ELF-1 (cell line): Measurements from ENCODE around the gene EPM2AIP1.
"Not testable (repeated sequence)": the region's sequence is repeated elsewhere in the genome, so short reads cannot be mapped to it uniquely, and the experiment has no call there.

Experiments used
- DNase-seq: peaks from one replicate; pipeline ENCODE4 v3.0.0-alpha.2; 2016; ENCODE audit warnings: low read depth, low spot score

EPM2AIP1 gene

GRCh38 chr3:36992806-36993325 lies at the start of gene EPM2AIP1:
Gene EPM2AIP1 (minus strand): TSS chr3:36993131. CDS start chr3:36993077, 54 bp downstream.
- DNase-seq = no peak

DNA sequence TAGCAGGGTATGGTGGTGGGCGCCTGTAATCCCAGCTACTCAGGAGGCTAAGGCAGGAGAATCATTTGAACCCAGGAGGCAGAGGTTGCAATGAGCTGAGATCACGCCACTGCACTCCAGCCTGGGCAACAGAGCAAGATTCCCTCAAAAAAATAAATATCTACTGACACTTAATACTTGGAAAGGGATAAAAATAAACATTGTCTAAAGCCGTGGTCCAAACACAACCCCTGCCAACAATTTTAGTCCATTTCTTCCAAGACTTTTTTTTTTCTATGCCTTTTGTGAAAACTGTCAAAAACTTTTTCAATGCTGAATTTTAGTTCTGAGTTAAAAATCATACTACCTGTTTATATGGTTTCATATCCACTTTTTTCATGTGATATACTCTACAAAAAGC lies 49.8 kb upstream of the EPM2AIP1 start:
- not testable (repeated sequence) for DNase-seq

DNA sequence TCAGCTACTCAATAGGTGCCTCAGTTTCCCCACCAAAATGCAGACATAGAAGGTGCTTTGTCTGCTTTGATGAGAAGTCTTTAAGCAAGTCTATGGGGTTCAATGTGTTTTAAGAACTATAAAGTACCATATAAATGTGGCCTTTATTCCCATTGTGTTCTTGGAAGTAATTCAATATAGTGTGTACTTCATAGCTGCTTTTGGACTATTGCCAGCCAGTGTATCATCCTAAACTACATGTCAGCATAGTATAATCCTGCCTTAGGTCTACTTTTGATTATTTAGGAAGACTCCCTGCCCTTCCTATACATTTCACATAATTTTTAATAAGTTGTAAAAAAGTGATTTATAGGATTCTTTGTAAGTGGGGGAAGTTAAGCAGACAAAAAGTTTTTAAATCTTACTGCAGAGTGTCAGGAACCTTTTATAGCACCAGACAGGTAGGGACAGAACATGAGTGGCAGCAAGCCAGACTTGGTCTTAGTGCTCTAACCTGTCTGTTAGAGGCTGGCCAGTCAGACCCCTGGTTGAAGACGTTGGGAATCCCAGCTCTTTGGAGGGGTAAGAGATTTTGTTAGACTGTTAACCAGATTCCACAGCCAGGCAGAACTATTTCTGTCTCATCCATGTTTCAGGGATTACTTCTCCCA lies 48.7 kb upstream of the EPM2AIP1 start:
- DNase-seq = no peak

DNA sequence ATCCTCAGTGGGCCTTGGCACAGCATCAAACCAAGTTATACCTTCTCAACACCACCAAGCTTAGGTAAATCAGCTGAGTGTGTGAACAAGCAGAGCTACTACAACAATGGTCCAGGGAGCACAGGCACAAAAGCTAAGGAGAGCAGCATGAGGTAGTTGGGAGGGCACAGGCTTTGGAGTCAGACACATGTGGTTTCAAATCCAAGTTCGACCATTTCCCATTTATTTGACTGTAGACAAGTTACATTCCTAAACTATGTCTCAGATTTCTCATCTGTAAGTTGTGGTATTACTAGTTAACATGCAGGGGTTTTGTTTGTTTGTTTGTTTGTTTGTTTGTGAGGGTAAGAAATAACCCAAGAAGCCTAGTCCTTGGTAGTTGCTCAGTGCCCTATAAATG lies 47.3 kb upstream of the EPM2AIP1 start:
- DNase-seq = no peak

DNA sequence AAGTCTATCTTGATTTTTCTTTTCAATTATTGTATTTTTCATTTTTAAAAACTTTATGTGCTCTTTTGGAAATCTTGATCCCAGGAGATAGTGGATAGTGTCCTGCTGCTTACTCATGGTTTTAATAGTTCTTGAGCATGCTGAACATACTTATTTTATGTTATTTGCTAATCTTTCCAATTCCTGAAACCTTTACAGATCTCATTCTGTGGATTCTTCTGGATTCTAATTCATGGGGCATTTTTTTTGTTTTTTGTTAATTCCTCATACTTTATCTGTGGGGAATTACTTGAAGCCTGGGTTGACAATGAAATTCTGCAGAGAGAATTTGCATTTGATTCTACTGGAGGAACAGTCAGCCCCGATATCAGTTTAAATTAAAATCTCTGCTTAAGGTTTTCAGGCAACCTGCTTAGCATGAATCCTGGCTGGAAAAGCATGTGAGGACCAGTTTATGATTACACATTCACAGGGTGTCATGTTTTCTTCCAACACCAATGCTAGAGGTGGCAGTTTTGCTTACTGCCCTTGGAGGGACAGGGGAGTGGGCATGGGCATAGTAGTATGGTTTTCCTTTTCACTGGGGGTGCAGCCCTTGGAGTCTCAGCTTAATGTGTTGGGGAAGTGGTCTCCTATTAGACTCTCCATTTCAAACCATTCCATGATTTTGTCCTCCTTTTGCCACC lies 46.4 kb upstream of the EPM2AIP1 start:
- DNase-seq = no peak

GRCh38 chr3:37037352-37037751 lies 44.4 kb upstream of the EPM2AIP1 start:
- DNase-seq = no peak

- no peak for DNase-seq
These were observed 40.0 kb upstream of the EPM2AIP1 start for GRCh38 chr3:37032961-37033360.

- no peak for DNase-seq
These were observed 38.3 kb upstream of the EPM2AIP1 start for GRCh38 chr3:37031096-37031682.

DNA sequence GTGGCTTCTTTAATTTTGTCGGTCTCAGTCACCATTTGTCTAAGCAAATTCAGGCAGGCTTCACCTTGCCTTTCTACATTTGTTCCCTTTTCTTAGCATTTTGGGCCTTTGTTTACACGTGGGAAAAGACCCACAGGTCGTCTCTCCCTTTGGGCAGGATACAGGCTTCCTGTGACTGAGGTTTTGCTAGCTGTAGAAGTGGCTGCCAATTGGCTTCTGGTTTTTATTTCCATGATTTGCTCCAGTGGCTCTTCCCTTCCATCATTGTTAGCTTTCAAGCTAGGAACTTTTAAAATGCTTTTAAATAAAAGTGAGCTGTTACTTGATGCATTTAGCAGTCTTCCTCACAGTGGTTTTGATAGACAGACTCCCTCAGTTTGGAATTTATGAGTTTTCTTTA lies 37.7 kb upstream of the EPM2AIP1 start:
- DNase-seq = no peak

GRCh38 chr3:37029516-37030163 lies 36.7 kb upstream of the EPM2AIP1 start:
- DNase-seq = no peak

DNA sequence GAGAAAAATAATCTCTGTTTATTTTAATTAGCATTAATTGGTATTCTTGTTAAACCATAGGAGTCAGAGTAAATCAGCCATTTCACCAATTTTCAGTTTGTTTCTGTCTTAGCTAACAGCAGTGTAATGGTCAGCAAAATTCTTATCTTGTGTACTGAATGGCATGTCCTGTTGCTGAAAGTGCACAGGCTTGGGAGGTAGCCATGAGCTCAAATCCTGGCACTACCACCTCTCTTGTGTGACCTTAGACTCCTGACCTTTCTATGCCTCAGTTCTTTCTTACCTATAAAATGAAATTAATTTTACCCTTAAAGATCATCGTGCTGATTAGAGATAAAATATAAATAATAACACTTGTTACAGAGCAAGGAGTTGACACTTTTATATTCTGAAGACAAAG lies 36.2 kb upstream of the EPM2AIP1 start:
- DNase-seq = no peak

GRCh38 chr3:37028329-37028728 lies 35.4 kb upstream of the EPM2AIP1 start:
- DNase-seq = no peak

DNA sequence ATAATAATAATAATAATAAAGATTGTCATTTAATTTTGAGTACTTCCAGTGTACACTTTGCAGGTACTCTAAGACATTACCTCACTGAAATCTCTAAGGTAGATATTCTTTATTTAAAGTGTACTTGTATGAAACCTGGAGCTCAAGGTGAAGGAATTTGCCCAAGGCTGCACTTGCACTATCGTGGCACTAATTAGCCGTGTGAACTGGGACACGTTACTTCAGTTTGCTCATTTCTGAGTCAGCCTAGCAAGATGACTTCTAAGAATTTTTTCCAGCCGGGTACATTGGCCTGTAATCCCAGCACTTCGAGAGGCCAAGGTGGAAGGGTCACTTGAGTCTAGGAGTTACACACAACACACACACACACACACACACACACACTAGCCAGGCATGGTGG lies 33.9 kb upstream of the EPM2AIP1 start:
- no peak for DNase-seq

GRCh38 chr3:37025561-37026335 lies 32.8 kb upstream of the EPM2AIP1 start:
- no peak for DNase-seq

DNA sequence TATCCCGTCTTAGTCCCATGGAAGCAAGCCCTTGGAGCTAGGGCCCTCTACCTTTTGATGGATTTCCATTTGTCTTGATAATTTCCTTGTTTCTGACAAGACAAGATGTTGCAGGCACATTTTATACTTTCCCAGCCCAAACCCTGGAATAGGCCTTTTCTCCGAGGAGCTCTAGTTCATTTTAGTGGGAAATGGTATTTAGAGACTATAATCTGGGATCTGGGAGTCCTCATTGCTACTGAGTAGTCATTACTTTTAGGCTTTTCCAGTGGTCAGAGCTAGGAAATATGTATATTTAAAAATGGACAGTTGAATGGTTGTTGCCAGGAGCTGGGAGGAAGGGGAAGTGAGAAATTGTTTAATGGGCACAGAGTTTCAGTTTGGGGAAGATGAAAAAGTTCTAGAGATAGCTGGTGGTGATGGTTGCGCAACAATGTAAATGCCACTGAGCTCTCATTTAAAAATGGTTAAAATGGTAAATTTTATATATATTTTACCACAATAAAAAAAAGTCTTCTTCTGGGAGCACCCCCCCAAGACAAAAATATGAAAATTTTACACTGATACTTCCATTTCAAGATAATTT lies 32.0 kb upstream of the EPM2AIP1 start:
- DNase-seq = no peak

- no peak for DNase-seq
These were observed 31.2 kb upstream of the EPM2AIP1 start for GRCh38 chr3:37024092-37024491.

- no peak for DNase-seq
These were observed 24.8 kb upstream of the EPM2AIP1 start for GRCh38 chr3:37017683-37018082.

DNA sequence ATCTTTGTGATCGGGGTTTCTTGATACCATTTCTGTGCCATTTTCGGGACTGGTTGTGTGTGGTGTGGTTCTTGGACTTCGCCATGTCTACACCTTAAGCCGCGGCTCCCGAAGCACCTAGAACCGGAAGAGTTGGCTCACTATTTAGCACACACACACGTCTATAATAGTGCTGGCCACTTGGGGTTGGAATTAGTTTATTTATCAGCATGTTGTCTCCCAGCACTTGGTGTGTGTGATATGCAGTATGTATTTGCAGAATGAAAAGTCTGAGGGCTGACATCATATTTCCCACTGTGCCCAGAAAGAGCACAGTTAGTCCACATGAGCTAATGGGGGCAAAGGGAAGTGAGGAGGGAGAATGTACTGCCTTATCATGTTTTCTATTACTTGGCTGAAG lies 24.0 kb upstream of the EPM2AIP1 start:
- DNase-seq = no peak

DNA sequence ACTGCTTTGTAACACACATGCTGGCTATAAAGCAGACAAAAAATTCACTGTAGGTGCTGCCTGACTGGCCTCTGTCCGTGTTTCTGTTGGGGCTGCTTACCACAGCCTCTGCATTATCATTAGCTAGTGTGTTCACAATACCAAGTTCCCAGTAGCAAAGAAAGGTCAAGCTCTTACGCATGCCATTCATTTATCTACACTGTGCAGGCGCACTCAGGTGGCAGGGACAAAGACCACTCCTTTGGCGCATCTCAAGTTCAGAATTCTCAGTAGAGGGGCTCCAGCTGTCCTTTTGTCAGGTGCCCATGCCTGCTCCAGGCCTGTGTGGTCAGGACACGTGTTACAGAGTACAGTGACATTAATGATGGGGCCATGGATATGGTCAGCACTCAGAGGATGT lies 22.7 kb upstream of the EPM2AIP1 start:
- no peak for DNase-seq

- DNase-seq = no peak
These were observed 21.7 kb upstream of the EPM2AIP1 start for GRCh38 chr3:37014620-37015019.
